ENCODE data around the gene NPC1L1. TPM values are rescaled to one million over a fixed set of nuclear protein-coding genes. Genes with fewer than 3 reads are reported as not detected.

Gene NPC1L1
- total and polyA plus RNA-seq, 2 of the 13 experiments (the other 11 are each of a cell fraction or from before 2014, with no cell fraction given): 4.8 to 14.5 TPM

DNA sequence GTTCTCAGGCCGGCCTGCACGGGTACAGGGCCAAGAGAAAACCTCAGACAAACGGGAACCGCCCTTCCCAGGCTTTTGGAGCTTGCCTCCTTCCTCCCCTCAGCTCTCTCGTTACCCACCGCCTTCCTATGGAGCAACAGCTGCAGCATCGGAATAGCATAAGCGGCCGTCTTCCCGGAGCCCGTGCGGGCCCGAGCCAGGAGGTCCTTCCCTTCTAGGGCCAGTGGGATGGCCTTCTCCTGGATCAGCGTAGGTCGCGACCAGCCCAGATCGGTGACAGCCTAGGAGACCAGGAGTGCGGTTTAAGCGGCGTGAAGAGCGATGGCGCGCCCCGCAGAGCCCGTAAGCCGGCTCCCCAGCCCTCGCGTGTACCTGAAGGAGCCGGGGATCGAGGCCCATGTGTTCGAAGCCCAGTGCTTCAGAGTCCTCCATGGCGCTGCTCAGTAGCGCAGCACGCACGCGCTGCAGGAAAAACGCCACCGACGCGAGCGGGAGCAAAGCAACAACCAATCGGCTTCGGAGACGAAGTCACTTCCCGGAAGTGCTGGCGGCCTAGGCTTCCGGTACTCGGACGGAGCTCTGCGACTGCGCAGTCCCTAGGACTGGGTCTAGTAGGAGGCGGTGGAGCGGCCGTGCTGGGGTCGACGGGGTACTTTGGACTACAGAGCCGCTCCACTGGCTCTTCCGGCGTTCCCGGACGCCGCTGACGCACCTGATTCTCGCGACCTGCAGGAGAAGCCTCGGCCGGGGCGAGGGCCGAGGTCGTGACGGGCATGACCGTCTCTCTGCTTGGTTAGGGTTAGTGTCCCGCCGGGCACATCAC, 32.5 kb upstream of the NPC1L1 start, which contains the start of gene DDX56 (continued):
- TF ChIP-seq, protein P1, sequence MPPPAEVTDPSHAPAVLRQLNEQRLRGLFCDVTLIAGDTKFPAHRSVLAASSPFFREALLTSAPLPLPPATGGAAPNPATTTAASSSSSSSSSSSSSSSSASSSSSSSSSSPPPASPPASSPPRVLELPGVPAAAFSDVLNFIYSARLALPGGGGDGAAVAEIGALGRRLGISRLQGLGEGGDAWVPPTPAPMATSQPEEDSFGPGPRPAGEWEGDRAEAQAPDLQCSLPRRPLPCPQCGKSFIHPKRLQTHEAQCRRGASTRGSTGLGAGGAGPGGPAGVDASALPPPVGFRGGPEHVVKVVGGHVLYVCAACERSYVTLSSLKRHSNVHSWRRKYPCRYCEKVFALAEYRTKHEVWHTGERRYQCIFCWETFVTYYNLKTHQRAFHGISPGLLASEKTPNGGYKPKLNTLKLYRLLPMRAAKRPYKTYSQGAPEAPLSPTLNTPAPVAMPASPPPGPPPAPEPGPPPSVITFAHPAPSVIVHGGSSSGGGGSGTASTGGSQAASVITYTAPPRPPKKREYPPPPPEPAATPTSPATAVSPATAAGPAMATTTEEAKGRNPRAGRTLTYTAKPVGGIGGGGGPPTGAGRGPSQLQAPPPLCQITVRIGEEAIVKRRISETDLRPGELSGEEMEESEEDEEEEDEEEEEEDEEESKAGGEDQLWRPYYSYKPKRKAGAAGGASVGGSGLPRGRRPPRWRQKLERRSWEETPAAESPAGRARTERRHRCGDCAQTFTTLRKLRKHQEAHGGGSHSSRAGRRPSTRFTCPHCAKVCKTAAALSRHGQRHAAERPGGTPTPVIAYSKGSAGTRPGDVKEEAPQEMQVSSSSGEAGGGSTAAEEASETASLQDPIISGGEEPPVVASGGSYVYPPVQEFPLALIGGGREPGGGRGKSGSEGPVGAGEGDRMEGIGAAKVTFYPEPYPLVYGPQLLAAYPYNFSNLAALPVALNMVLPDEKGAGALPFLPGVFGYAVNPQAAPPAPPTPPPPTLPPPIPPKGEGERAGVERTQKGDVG (CRISPR knock-in tag; IDR thresholded peaks at IDR 0.05; ENCODE audit: borderline replicate concordance): peak; percentile 92; the same call in 1 of the 2 replicates
- TF ChIP-seq ETV5 (CRISPR knock-in tag; IDR thresholded peaks at IDR 0.05; ENCODE audit: borderline replicate concordance) (no peak; the same call in none of the 2 replicates), FOXC1 (CRISPR knock-in tag; IDR thresholded peaks at IDR 0.05; ENCODE audit: borderline replicate concordance) (peak; percentile 92), TCF7 (IDR thresholded peaks at IDR 0.05; ENCODE audit: low read depth) (no peak), NR2C2 (CRISPR knock-in tag; IDR thresholded peaks at IDR 0.05; ENCODE audit: borderline replicate concordance) (peak; percentile 61), MAFF (IDR thresholded peaks at IDR 0.05; ENCODE audit: low read depth, low read length) (no peak), GABPB1 (CRISPR knock-in tag; IDR thresholded peaks at IDR 0.05) (peak; percentile 98), TAF15 (IDR thresholded peaks at IDR 0.05; ENCODE audit: low read depth, low read length, poor library complexity, severe bottlenecking) (no peak), ZNF431 (CRISPR knock-in tag; IDR thresholded peaks at IDR 0.05; ENCODE audit: borderline replicate concordance, low read depth) (no peak; the same call in 1 of the 2 replicates), HOXA5 (CRISPR knock-in tag; IDR thresholded peaks at IDR 0.05) (peak; percentile 92), ZNF772 (CRISPR knock-in tag; IDR thresholded peaks at IDR 0.05) (peak; percentile 98), ZNF724P (CRISPR knock-in tag; IDR thresholded peaks at IDR 0.05; ENCODE audit: borderline replicate concordance) (0 out of 2 replicates have a peak, but pooled peaks have one; percentile 24), CHD4 (IDR thresholded peaks at IDR 0.05; ENCODE audit: borderline replicate concordance, low read length) (no peak), GABPA (IDR thresholded peaks at IDR 0.05; ENCODE audit: low read depth, low read length) (no peak), GABPA (CRISPR knock-in tag; IDR thresholded peaks at IDR 0.05; ENCODE audit: low read depth) (peak; percentile 97)
- TF ChIP-seq, protein P2, sequence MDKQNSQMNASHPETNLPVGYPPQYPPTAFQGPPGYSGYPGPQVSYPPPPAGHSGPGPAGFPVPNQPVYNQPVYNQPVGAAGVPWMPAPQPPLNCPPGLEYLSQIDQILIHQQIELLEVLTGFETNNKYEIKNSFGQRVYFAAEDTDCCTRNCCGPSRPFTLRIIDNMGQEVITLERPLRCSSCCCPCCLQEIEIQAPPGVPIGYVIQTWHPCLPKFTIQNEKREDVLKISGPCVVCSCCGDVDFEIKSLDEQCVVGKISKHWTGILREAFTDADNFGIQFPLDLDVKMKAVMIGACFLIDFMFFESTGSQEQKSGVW (CRISPR knock-in tag; IDR thresholded peaks at IDR 0.05; ENCODE audit: borderline replicate concordance): no peak
- TF ChIP-seq, protein P3, sequence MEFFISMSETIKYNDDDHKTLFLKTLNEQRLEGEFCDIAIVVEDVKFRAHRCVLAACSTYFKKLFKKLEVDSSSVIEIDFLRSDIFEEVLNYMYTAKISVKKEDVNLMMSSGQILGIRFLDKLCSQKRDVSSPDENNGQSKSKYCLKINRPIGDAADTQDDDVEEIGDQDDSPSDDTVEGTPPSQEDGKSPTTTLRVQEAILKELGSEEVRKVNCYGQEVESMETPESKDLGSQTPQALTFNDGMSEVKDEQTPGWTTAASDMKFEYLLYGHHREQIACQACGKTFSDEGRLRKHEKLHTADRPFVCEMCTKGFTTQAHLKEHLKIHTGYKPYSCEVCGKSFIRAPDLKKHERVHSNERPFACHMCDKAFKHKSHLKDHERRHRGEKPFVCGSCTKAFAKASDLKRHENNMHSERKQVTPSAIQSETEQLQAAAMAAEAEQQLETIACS (CRISPR knock-in tag; IDR thresholded peaks at IDR 0.05): peak; percentile 71
- TF ChIP-seq, protein P4, sequence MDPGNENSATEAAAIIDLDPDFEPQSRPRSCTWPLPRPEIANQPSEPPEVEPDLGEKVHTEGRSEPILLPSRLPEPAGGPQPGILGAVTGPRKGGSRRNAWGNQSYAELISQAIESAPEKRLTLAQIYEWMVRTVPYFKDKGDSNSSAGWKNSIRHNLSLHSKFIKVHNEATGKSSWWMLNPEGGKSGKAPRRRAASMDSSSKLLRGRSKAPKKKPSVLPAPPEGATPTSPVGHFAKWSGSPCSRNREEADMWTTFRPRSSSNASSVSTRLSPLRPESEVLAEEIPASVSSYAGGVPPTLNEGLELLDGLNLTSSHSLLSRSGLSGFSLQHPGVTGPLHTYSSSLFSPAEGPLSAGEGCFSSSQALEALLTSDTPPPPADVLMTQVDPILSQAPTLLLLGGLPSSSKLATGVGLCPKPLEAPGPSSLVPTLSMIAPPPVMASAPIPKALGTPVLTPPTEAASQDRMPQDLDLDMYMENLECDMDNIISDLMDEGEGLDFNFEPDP (CRISPR knock-in tag; conservative IDR thresholded peaks at IDR 0.05): no peak
- TF ChIP-seq, protein P5, sequence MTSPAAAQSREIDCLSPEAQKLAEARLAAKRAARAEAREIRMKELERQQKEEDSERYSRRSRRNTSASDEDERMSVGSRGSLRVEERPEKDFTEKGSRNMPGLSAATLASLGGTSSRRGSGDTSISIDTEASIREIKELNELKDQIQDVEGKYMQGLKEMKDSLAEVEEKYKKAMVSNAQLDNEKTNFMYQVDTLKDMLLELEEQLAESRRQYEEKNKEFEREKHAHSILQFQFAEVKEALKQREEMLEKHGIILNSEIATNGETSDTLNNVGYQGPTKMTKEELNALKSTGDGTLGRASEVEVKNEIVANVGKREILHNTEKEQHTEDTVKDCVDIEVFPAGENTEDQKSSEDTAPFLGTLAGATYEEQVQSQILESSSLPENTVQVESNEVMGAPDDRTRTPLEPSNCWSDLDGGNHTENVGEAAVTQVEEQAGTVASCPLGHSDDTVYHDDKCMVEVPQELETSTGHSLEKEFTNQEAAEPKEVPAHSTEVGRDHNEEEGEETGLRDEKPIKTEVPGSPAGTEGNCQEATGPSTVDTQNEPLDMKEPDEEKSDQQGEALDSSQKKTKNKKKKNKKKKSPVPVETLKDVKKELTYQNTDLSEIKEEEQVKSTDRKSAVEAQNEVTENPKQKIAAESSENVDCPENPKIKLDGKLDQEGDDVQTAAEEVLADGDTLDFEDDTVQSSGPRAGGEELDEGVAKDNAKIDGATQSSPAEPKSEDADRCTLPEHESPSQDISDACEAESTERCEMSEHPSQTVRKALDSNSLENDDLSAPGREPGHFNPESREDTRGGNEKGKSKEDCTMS (CRISPR knock-in tag; conservative IDR thresholded peaks at IDR 0.05): no peak

Measured in HepG2 (cell line).